Measurements from ENCODE around the gene NDUFS3. TPM values are rescaled to one million over a fixed set of nuclear protein-coding genes. Genes with fewer than 3 reads are reported as not detected.
A peak's percentile ranks its signal among the peaks of the same experiment; 100 is the strongest.

Gene NDUFS3
- total RNA-seq, 2 donors from 2014 or later = 27.2 to 28.7 TPM

DNA sequence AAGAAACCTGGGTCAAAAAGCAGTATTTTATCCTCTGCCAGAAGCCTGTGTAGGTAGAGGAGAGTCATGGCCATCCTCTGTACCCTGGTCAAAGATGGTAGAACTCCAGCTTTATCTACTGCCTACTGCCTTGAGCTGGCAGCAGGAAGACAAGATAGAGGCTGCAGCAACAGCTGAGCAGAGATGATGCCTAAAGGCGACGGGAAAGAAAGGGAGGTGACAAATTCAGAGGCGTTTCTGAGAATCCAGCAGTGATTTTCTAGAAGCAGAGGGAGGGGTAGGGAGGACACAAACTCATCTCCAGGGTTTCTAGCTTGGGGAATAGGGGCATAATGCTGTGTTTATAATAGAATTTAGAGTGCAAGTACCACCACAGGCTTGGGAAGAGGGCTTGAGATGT lies 30.8 kb downstream of the NDUFS3 start:
- intact Hi-C loops (cut with DNase I) = no loop called here
- Histone ChIP-seq H3K27me3 (no peaks in the 10 kb centered on the region), H3K4me3 (no peak overlapping the region), H3K36me3 (replicated peaks in 1 of 2; ENCODE audit: insufficient read depth in 1 of 2, low read depth in 2 of 2) (no peaks in the 10 kb centered on the region), H3K9me3 (no peaks in the 10 kb centered on the region), H3K4me1 (peaks cover 12% of the 10 kb centered on the region), H3K27ac (no peak overlapping the region)
- WGBS, 2 donors = 72 to 77% methylated on average over 3 of the region's 3 CpGs
- DNase-seq (no peak), ATAC-seq (no peak)
- no peak for TF ChIP-seq POLR2A (IDR thresholded peaks at IDR 0.05)
- TF ChIP-seq, protein P1, sequence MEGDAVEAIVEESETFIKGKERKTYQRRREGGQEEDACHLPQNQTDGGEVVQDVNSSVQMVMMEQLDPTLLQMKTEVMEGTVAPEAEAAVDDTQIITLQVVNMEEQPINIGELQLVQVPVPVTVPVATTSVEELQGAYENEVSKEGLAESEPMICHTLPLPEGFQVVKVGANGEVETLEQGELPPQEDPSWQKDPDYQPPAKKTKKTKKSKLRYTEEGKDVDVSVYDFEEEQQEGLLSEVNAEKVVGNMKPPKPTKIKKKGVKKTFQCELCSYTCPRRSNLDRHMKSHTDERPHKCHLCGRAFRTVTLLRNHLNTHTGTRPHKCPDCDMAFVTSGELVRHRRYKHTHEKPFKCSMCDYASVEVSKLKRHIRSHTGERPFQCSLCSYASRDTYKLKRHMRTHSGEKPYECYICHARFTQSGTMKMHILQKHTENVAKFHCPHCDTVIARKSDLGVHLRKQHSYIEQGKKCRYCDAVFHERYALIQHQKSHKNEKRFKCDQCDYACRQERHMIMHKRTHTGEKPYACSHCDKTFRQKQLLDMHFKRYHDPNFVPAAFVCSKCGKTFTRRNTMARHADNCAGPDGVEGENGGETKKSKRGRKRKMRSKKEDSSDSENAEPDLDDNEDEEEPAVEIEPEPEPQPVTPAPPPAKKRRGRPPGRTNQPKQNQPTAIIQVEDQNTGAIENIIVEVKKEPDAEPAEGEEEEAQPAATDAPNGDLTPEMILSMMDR (IDR thresholded peaks at IDR 0.05) = no peak

DNA sequence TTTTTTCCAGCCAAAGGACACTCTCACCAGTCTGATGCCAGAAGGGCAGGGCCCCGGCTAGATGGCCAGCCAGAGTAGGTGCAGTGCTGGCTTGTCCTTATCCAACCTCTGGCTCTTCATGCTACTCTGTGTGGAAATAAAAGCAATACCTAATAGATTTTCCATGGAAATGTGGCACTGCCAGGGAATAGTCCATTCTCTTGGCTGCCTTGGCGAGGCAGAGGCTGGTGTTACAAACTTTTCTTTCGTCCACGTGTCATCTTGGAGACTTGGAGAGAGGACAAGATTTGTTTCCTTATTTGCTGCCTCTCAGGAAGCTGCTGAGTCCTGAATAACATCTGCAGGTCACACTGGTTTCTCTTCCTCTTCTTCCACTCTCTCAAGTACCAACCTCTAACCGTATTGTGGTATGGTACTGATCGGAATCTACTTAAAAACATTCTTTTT lies 32.5 kb downstream of the NDUFS3 start:
- H3K4me1 ChIP-seq = no peaks in the 10 kb centered on the region
- ATAC-seq (no peak), DNase-seq (no peak)
- TF ChIP-seq, protein P1 (IDR thresholded peaks at IDR 0.05) = no peak
- TF ChIP-seq POLR2A (IDR thresholded peaks at IDR 0.05) = no peak
- no peak overlapping the region for H3K4me3 ChIP-seq
- no peaks in the 10 kb centered on the region for H3K36me3 ChIP-seq (replicated peaks in 1 of 2; ENCODE audit: insufficient read depth in 1 of 2, low read depth in 2 of 2)
- intact Hi-C loops (cut with DNase I) = no loop called here
- no peaks in the 10 kb centered on the region for H3K27me3 ChIP-seq
- H3K9me3 ChIP-seq = no peaks in the 10 kb centered on the region
- 63 to 84% methylated on average over 6 of the region's 6 CpGs for WGBS, 2 donors
- no peak overlapping the region for H3K27ac ChIP-seq

DNA sequence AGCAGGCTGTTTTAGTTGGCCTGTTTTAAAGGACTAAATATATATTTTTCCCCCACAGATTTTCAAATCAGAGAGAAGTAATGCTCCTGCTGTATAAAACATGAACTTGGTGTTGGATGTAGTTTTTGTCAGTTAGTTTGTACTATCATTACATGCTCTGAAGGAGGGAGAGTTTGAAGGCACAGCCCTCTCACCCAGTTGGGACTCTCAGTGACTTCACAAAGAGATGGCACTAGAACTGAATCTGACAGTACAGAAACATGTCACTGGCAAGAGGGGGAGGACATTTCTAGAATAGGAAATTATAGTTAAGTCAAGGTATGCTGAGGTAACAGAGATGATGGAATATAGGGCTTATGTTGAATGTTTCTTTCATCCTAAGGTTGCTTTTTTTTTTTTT lies 36.4 kb downstream of the NDUFS3 start:
- no peak for ATAC-seq
- intact Hi-C loops (cut with DNase I) = no loop called here
- no peak overlapping the region for H3K27ac ChIP-seq
- H3K27me3 ChIP-seq = no peaks in the 10 kb centered on the region
- no peaks in the 10 kb centered on the region for H3K9me3 ChIP-seq
- H3K4me3 ChIP-seq = no peak overlapping the region
- no peak for DNase-seq
- H3K36me3 ChIP-seq (replicated peaks in 1 of 2; ENCODE audit: insufficient read depth in 1 of 2, low read depth in 2 of 2) = peaks cover 0 to 8% of the 10 kb centered on the region in 2 donors
- no peaks in the 10 kb centered on the region for H3K4me1 ChIP-seq
- TF ChIP-seq, protein P1 (IDR thresholded peaks at IDR 0.05) = no peak
- TF ChIP-seq POLR2A (IDR thresholded peaks at IDR 0.05) = no peak

DNA sequence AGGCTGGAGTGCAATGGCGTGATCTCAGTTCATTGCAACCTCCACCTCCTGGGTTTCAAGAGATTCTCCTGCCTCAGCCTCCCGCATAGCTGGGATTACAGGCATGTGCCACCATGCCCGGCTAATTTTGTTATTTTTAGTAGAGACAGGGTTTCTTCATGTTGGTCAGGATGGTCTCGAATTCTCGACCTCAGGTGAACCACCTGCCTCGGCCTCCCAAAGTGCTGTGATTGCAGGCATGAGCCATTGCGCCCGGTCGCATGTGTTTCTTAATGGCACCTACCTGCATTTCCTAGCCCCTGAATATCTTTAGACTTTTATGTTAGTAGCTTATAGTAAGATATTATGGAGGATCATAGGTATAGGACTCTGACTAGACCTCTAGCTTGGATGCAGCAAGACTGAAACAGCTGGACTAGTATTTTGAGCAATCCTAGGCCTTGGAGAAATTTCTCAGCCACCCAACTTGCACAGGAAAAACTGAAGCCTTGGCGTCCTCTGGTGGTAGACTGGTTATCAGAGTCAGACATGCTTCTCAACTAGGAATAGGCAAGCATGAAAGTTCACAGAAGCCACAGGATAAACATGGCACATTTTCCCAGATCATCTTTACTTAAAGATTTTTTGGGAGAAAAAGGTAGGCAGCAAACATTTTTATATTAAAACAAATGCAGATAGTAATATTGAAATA lies 38.0 kb downstream of the NDUFS3 start:
- TF ChIP-seq POLR2A (IDR thresholded peaks at IDR 0.05) = no peak
- TF ChIP-seq, protein P1 (IDR thresholded peaks at IDR 0.05) = peak in 6 of 7 experiments; percentile 17 to 56 (median 40)
- Histone ChIP-seq H3K9me3 (no peaks in the 10 kb centered on the region), H3K36me3 (replicated peaks in 1 of 2; ENCODE audit: insufficient read depth in 1 of 2, low read depth in 2 of 2) (peaks cover 0 to 16% of the 10 kb centered on the region in 2 donors), H3K4me3 (no peak overlapping the region), H3K27me3 (no peaks in the 10 kb centered on the region), H3K4me1 (no peaks in the 10 kb centered on the region), H3K27ac (no peak overlapping the region)
- 79 to 84% methylated on average over 10 of the region's 10 CpGs for WGBS, 2 donors
- peak; percentile 27 to 71 (median 37) for DNase-seq
- intact Hi-C loops (cut with DNase I) = no loop called here
- no peak for ATAC-seq

DNA sequence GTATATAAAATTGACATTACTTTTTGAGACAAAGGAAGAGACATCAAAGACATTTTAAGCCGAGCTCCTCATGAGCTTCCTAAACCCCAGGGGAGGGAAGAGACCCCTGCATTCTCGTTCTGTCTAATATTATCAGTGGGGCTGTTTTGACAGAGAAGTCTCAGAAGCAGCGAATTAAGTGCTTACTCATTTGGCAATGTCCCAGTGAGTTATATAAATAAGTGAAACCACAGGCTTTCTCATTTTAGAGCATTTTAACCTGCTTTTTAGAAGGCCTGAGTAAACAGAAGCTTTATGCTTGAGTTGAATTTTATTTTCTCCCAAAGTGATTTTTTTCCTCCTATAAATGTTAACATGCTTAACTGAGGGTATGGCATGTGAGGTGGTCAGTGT lies 38.5 kb downstream of the NDUFS3 start:
- TF ChIP-seq, protein P1 (IDR thresholded peaks at IDR 0.05) = no peak
- TF ChIP-seq POLR2A (IDR thresholded peaks at IDR 0.05) = no peak
- H3K36me3 ChIP-seq (replicated peaks in 1 of 2; ENCODE audit: insufficient read depth in 1 of 2, low read depth in 2 of 2) = peaks cover 0 to 16% of the 10 kb centered on the region in 2 donors
- no peak overlapping the region for H3K27ac ChIP-seq
- ATAC-seq = no peak
- no peak for DNase-seq
- intact Hi-C loops (cut with DNase I) = no loop called here
- no peaks in the 10 kb centered on the region for H3K27me3 ChIP-seq
- H3K4me3 ChIP-seq = no peak overlapping the region
- H3K9me3 ChIP-seq = no peaks in the 10 kb centered on the region
- WGBS, 2 donors = 43 to 53% methylated on average over 3 of the region's 3 CpGs
- H3K4me1 ChIP-seq = no peaks in the 10 kb centered on the region

Measured in body of pancreas (tissue), 4 donors.